Measurements from ENCODE around the gene NCCRP1. TPM values are rescaled to one million over a fixed set of nuclear protein-coding genes. Genes with fewer than 3 reads are reported as not detected.

Gene NCCRP1
- total and polyA plus RNA-seq, 4 donors: not detected

DNA sequence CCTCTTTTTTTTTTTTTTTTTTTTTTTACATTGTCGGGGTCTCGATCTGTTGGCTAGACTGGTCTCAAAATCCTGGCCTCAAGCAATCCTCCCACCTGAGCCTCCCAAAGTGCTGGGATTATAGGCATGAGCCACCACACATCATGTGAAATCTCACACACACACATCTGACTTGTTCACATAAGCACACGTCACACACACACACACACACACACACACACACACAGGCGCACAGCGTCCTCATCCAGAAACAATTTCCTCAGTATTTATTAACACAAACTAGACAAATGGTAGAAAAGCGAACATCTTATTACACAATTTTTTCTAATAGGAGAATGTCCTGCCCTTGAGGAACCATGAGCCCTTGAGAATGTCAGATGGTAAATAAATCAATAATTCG is 12.4 kb downstream of the NCCRP1 start:
- H3K9ac ChIP-seq (ENCODE audit: low read depth in 1 of 2, low read length in 2 of 2): no peak overlapping the region
- TF ChIP-seq, protein P1, sequence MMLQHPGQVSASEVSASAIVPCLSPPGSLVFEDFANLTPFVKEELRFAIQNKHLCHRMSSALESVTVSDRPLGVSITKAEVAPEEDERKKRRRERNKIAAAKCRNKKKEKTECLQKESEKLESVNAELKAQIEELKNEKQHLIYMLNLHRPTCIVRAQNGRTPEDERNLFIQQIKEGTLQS (IDR thresholded peaks at IDR 0.05): no peak
- TF ChIP-seq HNF4G (IDR thresholded peaks at IDR 0.05) (no peak), SP1 (IDR thresholded peaks at IDR 0.05) (no peak), FOXA1 (IDR thresholded peaks at IDR 0.05) (no peak), YY1 (IDR thresholded peaks at IDR 0.05) (no peak), GABPA (IDR thresholded peaks at IDR 0.05 in 1 of 2, conservative IDR thresholded peaks at IDR 0.05 in 1 of 2) (no peak), JUND (IDR thresholded peaks at IDR 0.05) (no peak)
- TF ChIP-seq, protein P2, sequence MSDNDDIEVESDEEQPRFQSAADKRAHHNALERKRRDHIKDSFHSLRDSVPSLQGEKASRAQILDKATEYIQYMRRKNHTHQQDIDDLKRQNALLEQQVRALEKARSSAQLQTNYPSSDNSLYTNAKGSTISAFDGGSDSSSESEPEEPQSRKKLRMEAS (IDR thresholded peaks at IDR 0.05): no peak
- TF ChIP-seq, protein P3, sequence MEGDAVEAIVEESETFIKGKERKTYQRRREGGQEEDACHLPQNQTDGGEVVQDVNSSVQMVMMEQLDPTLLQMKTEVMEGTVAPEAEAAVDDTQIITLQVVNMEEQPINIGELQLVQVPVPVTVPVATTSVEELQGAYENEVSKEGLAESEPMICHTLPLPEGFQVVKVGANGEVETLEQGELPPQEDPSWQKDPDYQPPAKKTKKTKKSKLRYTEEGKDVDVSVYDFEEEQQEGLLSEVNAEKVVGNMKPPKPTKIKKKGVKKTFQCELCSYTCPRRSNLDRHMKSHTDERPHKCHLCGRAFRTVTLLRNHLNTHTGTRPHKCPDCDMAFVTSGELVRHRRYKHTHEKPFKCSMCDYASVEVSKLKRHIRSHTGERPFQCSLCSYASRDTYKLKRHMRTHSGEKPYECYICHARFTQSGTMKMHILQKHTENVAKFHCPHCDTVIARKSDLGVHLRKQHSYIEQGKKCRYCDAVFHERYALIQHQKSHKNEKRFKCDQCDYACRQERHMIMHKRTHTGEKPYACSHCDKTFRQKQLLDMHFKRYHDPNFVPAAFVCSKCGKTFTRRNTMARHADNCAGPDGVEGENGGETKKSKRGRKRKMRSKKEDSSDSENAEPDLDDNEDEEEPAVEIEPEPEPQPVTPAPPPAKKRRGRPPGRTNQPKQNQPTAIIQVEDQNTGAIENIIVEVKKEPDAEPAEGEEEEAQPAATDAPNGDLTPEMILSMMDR (IDR thresholded peaks at IDR 0.05; ENCODE audit: low read depth, low read length, missing input control): no peak
- H3K4me1 ChIP-seq (ENCODE audit: control insufficient read depth in 4 of 4, insufficient read depth in 4 of 4, low read length in 3 of 4): no peaks in the 10 kb centered on the region
- no peaks in the 10 kb centered on the region for H3K27me3 ChIP-seq (ENCODE audit: control insufficient read depth in 4 of 4, insufficient read depth in 4 of 4, low read length in 3 of 4)
- no peaks in the 10 kb centered on the region for H3K9me3 ChIP-seq (ENCODE audit: control insufficient read depth in 4 of 4, low read length in 3 of 4)
- no peak overlapping the region for H3K4me3 ChIP-seq (ENCODE audit: low read depth in 1 of 3, low read length in 3 of 3)
- DNase-seq (ENCODE audit: low spot score): no peak
- H3K36me3 ChIP-seq (ENCODE audit: control insufficient read depth in 4 of 4, insufficient read depth in 3 of 4, low read depth in 1 of 4, low read length in 3 of 4): no peaks in the 10 kb centered on the region
- no peak overlapping the region for H3K27ac ChIP-seq (ENCODE audit: low read depth in 1 of 2, low read length in 2 of 2)
- 77% methylated on average over 7 of the region's 7 CpGs for WGBS

DNA sequence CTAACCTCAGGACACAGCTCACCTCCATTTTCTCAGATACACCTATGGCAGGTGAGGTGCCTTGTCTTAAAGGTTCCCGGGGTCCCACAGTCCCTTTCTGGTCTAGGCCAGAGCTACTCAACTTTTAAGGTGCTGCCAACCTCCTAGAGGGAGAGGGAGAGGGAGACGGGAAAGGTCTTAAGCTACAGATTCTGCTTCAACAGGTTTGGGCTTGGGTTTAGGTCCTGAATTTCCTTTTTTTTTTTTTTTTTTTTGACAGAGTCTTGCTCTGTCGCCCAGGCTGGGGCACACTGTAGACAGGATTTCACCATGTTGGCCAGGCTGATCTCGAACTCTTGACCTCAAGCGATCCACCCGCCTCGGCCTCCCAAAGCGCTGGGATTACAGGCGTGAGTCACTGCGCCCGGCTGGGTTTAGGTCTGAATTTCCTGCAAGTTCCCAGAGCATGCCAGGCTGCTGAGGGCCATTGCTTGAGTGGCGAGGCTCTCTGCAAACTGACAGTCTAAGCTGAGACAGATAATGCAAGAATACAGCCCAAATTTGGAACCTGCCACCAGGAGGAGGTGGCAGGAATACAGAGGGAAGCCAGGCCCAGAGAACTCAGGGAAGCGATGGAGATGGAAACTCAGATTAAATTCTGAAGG is 15.1 kb downstream of the NCCRP1 start:
- H3K27ac ChIP-seq (ENCODE audit: low read depth in 1 of 2, low read length in 2 of 2): no peak overlapping the region
- WGBS: 76% methylated on average over 13 of the region's 13 CpGs
- no peaks in the 10 kb centered on the region for H3K36me3 ChIP-seq (ENCODE audit: control insufficient read depth in 4 of 4, insufficient read depth in 3 of 4, low read depth in 1 of 4, low read length in 3 of 4)
- no peak overlapping the region for H3K4me3 ChIP-seq (ENCODE audit: low read depth in 1 of 3, low read length in 3 of 3)
- DNase-seq (ENCODE audit: low spot score): no peak
- H3K4me1 ChIP-seq (ENCODE audit: control insufficient read depth in 4 of 4, insufficient read depth in 4 of 4, low read length in 3 of 4): no peaks in the 10 kb centered on the region
- no peak overlapping the region for H3K9ac ChIP-seq (ENCODE audit: low read depth in 1 of 2, low read length in 2 of 2)
- TF ChIP-seq HNF4G (IDR thresholded peaks at IDR 0.05) (no peak), YY1 (IDR thresholded peaks at IDR 0.05) (no peak), RAD21 (IDR thresholded peaks at IDR 0.05) (no peak), GABPA (IDR thresholded peaks at IDR 0.05 in 1 of 2, conservative IDR thresholded peaks at IDR 0.05 in 1 of 2) (no peak), RXRA (IDR thresholded peaks at IDR 0.05) (no peak), SP1 (IDR thresholded peaks at IDR 0.05) (no peak), FOXA2 (IDR thresholded peaks at IDR 0.05) (no peak), JUND (IDR thresholded peaks at IDR 0.05) (no peak)
- TF ChIP-seq, protein P1 (IDR thresholded peaks at IDR 0.05): no peak
- TF ChIP-seq, protein P2 (IDR thresholded peaks at IDR 0.05): no peak
- TF ChIP-seq, protein P4, sequence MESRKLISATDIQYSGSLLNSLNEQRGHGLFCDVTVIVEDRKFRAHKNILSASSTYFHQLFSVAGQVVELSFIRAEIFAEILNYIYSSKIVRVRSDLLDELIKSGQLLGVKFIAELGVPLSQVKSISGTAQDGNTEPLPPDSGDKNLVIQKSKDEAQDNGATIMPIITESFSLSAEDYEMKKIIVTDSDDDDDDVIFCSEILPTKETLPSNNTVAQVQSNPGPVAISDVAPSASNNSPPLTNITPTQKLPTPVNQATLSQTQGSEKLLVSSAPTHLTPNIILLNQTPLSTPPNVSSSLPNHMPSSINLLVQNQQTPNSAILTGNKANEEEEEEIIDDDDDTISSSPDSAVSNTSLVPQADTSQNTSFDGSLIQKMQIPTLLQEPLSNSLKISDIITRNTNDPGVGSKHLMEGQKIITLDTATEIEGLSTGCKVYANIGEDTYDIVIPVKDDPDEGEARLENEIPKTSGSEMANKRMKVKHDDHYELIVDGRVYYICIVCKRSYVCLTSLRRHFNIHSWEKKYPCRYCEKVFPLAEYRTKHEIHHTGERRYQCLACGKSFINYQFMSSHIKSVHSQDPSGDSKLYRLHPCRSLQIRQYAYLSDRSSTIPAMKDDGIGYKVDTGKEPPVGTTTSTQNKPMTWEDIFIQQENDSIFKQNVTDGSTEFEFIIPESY (IDR thresholded peaks at IDR 0.05): no peak
- TF ChIP-seq, protein P3 (IDR thresholded peaks at IDR 0.05; ENCODE audit: low read depth, low read length, missing input control): no peak
- H3K27me3 ChIP-seq (ENCODE audit: control insufficient read depth in 4 of 4, insufficient read depth in 4 of 4, low read length in 3 of 4): peaks cover 0 to 3% (median 0%) of the 10 kb centered on the region in 4 donors
- H3K9me3 ChIP-seq (ENCODE audit: control insufficient read depth in 4 of 4, low read length in 3 of 4): peaks cover 0 to 2% (median 0%) of the 10 kb centered on the region in 4 donors

Data from liver (tissue), 9 donors.